Measurements from ENCODE around the gene ADORA3.
"Not testable (repeated sequence)": the region's sequence is repeated elsewhere in the genome, so short reads cannot be mapped to it uniquely, and the experiment has no call there.

The ADORA3 gene

DNA sequence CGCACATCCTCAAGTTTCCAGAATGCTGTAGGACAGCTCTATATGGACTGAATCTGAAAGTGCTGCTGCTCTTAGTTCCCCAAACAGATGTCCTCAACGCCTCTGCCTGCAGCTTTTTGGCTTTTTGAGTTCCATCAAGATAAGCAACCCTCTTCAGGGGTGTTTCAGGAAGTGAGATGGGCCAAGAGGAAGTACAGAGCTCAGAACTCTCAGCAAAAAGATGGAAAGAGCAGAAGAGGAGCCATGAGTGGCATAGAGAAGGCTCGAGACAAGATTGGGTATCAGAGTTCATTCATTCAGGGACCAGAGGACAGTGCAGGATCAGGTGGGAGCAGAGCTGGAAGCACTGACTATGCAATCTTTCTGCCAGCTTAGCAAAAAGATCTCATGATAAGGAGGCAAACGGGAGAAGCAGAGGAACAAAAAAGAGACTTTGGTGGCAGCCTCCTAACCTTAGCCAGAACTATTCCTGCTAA, at the start of gene ADORA3, which contains the start of gene TMIGD3:
TSS of gene ADORA3 (minus strand) at position 49 of the 476 bp plus-strand sequence. CDS start 279 bp downstream, outside the sequence.
TSS of gene TMIGD3 (minus strand) at position 49 of the 476 bp plus-strand sequence. CDS start 279 bp downstream, outside the sequence.
- DNase-seq (ENCODE audit: low read depth), result no peak

DNA sequence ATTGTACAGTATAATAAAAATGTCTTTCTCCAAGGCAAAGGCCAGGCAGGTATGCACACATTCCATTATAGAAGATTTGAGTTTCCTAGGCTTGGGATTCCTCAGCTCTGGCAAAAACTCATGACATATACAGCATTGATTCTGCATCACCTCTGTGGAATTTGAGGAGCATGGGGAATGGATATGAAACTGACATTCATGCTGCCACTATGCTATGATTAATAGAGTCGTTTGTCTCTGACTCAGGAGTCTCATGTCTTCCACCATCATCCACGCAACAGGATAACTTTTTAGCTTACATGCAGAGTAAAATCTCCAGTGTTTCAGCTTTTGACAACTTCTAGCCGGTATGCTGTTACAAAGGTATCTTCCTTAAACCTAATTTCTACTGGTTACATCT, 49.8 kb upstream of the ADORA3 start:
- no peak for DNase-seq (ENCODE audit: low read depth)

DNA sequence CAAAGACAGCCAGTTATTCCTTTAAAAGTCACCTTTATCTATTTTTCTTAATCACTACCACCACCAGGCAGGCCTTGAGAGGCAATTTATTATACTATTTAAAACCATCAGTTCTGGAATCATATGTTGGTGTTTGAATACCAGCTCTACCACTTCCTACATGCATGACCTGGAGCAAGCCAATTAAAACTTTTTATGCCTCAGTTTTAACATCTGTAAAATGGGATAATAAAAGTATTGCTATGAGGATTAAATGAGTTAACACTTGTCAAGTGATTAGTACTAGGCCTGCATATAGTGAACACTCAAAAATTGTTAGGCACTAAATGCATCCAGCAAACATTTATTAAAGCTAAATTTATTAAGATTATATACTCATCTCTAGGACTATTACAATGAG, 49.2 kb upstream of the ADORA3 start:
- no peak for DNase-seq (ENCODE audit: low read depth)

DNA sequence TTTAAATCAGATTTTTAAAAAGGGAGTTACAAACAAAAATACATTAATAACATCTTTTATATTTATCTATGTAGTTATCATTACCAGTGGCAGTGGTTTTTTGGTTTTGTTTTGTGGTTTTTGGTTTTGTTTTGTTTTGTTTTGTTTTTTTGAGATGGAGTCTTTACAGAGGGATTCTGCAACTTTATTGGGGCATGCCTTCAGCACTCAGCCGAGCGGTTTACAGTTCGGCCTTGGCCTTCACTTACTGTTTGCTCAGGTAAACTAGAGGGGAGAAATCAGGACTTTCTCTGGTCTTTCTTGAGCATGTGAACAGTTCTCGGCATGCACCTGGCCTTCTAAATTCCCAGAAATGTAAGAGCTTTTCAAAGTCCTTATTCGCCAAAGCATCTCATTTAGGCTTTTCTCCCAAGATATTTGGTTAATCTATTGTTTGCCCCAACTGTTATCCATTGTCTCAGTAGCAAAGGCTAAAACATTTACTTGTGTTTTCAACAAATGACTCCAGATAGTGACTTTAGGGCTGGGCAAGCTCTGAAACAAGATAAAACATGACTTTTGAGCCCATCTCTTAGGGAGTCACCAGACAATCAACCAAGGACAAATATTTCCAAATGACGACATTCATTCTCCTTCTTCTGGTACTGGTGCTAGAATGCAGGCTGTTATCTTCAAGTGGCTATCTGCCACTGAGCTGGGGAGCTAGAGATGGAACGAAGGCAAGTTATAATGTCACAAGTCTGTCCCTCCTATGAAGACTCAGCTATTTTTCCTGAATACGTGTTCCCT, 48.4 kb upstream of the ADORA3 start:
- DNase-seq (ENCODE audit: low read depth), result no peak

DNA sequence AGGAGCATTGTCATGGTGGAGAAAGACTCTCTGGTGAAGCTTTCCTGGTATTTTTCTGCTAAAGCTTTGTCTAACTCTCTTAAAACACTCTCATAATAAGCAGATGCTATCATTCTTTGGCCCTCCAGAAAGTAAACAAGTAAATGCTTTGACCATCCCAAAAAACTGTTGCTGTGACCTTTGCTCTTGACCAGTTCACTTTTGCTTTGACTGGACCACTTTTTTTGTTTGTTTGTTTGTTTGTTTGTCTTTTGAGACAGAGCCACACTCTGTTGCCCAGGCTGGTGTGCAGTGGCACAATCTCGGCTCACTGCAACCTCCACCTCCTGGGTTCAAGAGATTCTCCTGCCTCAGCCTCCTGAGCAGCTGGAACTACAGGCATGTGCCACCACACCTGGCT, 44.4 kb upstream of the ADORA3 start:
- DNase-seq (ENCODE audit: low read depth), result not testable (repeated sequence)

DNA sequence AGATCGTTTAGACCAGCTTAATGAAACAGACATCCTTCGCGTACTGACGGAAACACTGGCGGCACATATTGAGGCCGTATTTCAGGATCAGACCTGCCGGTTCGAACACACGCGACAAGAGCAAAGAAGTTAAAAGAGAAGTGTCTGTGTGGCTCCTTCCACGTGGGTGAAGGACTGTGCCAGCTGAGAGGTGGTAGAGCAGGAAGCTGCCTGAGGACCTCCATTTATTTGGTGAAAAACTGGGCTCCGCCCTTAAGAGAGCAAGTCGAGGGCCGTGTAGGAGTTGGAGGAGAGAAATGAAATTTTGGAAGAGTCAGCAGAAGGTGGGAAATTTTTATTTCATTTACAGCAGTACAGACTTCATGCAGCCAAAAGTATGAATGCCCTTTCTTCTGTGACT, 38.8 kb upstream of the ADORA3 start:
- DNase-seq (ENCODE audit: low read depth), result no peak

DNA sequence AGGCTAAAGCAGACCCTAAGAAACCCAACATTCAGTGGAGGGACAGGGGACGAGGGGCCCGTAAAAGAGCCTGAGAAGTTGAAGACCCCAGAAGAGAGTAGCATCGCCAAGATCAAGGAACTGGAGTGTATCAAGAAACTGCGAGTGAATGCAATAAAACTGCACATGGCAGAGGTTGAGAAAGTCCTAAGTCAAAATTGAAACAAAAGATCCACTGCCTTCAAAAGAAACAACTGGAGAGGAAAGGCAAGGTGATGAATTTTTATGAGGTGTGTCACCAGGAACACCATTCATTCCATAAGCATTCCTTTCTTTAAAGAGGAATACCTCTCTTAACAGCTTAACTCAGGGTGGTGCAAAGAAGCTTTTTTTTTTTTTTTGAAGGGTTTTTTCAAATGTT, 38.3 kb upstream of the ADORA3 start:
- no peak for DNase-seq (ENCODE audit: low read depth)

DNA sequence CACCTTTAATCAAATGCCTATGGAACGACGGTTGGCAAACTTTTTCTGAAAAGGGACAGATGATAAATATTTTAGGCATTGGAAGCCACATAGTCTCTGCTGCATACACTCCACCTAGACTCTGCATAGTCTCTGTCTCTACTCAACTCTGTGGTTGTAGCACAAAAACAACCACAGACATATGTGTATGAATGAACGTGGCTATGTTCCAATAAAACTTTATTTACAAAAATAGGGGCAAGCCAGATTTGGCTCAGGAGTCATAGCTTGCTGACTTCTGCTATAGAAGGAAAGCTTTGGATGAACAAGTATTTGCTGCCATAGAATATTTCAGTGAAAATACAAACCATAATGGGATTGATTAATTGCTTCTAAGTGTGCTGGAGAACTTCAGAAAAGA, 37.5 kb upstream of the ADORA3 start:
- no peak for DNase-seq (ENCODE audit: low read depth)

DNA sequence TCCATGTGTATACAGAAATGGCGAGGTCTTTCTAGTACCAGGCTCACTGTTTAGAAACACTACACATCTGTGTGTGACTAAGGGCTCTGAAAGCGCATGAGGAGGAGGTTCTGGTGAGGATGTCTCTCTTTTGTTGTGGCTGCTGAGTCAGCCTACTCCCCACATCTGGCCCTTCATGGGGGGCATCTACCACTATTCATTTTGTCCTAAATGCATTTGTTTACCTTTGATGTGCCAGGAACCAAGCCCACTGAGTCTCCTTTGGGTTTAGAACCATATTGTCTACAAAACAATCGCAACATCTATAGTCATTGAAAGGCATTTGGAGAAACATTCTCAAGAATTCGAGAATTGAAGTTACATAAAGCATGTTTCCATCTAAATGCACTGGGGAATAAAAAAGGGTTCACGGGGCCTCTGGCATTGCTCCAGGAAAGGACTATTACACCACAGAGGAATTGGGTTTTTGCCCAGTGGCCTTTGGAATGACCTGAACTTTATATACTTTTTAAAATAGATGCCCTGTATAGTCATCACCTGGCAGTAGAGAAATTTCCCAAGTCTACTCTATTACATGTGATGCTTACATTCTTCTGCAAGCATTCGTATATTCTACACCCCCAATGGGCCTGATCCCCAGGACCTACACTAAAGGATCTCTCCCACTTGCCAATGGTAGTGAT, 35.1 kb upstream of the ADORA3 start:
- no peak for DNase-seq (ENCODE audit: low read depth)

DNA sequence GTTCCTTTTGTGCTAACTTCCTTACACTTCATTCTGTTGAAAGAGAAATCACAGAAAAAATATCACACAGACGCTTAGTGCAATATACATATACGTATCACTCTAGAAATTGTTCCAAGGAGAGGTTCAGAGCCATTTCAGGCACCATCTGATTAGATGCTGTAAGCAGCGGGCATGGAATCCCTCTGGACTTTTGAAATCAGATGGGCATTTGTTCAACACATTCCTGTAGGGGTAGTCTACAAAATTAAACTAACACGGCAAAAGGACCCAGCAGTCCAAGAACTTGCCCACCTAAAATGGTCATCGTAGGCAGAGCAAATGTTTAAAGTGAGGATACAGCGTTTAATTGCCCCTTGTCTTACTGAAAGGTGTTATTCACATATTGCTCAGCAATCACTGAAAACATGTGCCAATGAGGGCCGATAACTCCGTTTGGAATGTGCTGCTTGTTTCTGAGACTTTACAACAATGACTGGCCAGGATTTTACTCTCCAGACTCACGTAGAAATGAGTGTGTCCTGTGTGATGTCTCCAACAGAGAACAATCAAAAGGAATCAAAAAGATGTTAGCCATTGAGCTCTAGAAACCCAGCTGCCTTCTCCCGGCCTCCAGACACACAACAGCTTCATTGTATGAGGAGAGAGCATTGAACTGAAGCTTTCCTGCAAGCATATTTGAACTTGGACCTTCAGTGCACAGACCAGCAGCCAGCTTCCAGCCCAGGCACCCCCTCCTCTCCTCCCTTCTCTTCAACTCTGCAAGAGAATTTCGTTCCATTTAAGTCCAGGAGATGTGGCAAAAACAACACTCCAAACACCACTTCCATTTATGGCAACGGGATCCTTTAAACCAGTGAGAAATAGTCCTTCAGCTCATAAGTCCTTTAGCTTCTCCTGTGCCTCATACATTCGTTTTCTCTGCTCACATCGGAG, 32.1 kb upstream of the ADORA3 start:
- no peak for DNase-seq (ENCODE audit: low read depth)

DNA sequence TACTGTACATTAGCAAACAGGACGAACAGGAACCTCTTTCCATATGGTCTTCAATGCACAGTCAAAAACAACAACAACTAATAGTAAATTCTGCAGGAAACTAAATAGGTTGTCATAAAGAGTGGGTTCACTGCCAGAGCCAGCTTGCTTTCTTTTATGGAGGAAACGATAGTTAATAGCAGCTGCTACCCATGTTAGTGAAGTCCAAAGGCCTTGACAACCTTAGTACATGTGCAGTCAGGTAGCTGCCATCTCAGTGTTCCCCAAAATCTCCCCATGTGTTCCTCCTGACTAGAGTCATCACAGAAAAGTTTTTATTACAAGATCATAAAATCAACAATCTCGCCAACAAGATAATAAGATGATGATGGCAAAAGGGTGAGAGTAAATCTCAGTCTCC, 16.6 kb upstream of the ADORA3 start:
- no peak for DNase-seq (ENCODE audit: low read depth)

DNA sequence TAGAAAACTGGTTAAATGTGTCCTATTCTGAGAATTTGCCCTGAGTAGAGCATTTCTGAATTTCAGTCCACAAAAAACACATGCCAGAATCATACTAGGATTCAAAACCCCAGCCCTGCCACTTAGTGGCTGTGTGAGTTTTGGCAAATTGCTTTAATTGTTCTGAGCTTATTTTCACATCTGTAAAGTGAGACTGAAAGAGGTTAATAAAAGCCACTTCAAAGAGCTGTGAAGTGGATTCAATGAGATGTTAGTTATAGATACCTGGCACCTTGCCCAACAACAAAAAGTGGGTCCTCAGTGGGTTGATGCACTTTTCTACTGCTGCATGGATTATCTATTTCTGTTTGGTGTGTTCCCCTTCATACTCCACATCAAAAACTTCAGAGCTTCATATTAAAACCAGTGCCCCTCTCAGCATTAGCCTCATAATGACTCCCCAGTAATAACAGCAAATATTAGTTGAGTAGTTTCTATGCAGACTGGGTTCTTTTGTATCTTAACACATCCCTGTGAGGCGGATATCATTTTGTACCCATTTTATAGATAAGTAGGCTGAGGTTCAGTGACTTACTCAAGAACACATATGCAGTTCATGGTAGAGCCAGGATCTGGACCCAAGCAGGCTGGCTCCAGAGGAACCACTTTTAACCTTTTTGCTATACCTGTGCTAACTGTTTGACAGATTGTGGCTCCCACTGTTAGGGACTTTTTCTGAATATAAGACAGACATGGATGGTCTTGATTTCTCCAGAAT, 14.2 kb upstream of the ADORA3 start:
- no peak for DNase-seq (ENCODE audit: low read depth)

DNA sequence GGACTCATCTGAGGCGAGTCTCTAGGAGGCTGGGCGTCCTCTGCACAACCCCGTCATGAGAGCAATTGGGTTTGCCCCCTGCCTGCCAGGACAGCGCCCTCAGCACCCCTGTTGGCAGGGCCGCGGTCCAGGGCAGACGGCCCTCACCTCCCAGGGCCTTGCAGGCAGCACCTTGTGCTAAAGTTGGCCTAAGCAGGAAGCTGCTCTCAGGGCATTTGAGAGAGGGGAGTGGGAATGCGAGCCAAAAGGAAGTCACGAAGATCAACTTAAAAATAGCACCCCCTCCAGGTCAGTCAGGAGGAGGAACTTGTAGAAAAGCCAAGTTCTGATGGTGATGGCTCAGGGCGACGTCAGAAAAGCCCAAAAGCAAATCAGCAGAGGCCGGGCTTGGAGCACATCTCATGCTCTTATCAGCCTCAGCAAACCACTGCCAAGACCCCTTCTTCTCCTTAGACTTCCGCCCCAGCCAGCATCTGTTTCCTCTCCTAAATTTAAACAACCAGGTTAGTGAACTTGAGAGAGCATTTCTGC, 12.6 kb upstream of the ADORA3 start:
- DNase-seq (ENCODE audit: low read depth), result no peak

DNA sequence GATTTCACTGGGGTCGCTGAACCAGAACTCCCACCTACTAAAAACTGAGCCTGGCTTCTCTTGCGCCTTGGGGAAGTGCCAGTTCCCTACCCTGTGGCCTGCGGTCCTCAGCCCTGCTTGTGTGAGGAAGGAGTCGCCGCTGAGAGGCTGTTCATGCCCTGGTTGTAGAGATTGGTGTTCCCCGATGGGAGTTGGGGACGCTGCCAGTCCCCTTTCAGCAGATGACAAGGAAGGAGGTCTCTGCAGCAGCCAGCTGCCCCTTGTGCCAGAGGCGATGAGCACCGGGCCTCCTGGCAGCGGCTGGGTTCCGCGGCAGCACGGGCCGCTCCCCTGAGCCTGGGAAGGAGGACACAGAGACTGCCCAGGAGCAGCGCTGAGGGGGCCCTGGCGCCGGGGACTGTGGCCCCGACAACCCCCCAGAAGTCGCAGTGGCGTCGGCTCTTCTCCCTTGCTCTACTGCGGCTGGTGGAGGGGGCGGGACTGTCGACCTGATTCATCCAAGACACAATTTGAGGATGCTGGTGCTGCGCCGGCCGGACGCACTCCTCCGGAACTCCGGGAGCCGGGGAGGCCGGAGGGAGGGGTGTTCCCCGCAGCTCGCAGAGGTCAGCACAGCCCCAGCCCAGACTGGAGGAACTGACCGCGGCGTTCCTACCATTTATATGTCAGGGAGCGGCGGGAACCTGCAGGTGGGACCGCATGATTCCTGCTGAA, 12.0 kb upstream of the ADORA3 start:
- no peak for DNase-seq (ENCODE audit: low read depth)

DNA sequence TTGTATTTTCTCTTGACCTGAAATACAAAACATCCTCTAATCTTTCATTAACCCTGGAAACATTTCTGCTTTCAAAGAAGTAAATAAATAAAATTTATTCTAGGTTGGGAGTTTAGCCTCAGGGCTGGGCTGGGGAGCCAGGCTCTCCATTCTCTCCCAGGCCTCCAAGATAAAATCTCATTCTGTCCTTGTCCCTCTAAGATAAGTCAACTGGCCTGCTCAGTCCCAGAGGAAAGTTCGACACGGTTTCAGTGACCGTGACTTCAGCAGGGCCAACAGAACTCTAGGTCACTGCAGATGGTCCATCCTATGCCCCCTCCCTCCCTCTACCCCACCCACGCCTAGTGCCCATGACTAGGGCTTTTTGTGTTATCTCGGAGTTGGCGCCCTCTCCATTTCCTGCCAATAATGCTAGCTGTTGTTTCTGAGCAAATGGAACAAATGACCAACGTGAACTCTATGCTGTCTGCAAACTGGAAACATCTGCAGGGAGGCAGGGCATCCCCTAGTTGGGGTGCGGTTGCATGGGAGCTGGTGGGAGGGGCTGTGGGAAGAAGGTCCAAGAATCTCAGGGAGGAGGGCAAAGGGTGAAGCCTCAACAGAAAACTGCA, 10.1 kb upstream of the ADORA3 start:
- no peak for DNase-seq (ENCODE audit: low read depth)

DNA sequence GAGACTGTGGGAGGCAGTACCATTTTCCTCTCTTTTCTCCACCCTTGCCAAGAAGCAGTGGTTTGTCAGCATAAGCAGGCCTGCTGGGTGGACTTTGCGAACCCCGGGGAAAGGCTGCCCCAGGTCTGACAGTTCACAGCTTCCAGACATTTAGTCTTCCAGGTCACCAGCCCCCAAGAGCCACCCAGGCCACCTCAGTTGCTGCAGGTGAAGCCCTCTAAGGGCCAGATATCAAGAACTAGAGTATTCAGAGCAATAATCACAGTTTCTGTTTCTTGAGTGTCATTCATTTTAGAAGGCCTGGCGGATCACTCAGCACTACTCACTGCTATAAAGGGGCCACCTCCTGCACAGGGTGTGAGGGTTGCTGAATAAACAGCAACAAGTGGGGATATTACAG, 9.5 kb upstream of the ADORA3 start:
- DNase-seq (ENCODE audit: low read depth), result no peak

DNA sequence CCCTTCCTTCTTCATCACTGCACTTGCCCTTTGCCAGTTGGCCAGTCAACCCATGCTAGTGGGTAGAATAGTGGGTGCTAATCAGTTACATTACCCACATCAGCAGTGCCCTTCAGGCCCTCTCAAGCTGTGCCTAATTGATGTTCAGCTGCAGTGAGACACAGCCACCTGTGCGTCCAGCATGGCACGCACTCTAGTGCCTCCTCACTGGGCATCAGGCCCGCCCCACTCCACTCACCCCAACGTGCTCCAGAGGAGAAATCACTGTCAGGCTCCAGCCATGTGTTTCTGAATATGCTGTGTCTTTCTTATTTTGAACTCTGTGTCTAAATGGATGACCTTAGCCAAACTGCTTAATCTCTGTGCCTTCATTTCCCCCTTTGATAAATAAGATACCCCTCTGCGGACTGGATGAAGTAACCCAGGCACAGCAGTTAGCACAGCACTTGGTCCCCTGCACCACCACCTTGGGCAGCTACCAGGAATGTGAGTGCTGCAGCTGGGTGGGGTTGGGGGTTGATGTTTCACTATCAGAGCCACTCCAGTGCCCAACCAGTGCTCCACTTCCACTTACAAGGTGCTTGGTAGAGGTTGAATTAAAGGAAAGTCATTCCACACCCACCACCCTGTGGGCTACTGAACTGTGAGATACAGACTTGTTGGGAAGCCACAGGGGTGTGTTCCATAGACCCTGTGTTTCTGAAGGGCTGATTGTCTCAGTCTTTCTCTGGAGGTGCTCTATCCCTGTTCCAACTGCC, 8.9 kb upstream of the ADORA3 start:
- DNase-seq (ENCODE audit: low read depth), result no peak

DNA sequence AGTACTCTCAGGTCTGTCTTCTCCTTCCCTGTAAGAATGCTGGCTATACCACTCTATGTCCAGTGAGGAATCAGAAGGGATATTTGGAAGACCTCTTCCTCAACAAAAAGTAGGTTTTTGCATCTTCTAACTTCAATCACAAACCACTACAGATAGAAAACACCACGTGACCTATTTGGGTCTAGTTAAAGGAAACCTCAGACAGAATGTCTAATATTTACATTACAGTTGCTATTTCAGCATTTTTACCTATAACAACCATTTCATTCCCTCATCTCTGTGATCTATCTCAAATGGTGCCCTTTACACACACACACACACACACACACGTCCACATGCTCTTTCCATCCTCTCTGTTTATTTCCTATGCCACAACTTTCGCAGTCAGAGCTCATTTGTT, 7.9 kb upstream of the ADORA3 start:
- DNase-seq (ENCODE audit: low read depth), result no peak

DNA sequence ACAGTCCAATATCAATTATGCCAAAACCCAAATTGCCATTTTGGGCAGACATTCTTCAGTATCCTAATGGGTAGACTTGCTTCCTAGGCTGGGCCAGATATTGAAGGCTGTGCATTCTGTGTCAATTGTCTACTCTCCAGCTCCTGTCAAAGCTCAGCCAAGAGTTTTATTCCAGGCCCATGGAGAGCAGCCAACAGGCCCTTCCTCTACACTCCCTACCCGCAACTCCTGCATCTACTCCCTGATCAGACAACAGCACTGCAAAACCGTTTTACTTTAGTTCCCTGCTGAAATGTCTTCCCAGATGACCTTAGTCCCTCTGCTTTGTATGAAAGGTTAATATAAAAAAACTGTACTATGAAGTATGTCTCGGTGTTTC, 6.6 kb upstream of the ADORA3 start:
- DNase-seq (ENCODE audit: low read depth), result no peak
